Cardiac muscle cell (in vitro differentiated cells and primary cell): ENCODE results near the gene MPPED2. TPM values are rescaled to one million over a fixed set of nuclear protein-coding genes. Genes with fewer than 3 reads are reported as not detected.

Source experiments
- DNase-seq, 2 donors: peaks; one replicate each; pipeline versions ENCODE4 v3.0.0 to v3.0.0-alpha.2; 2010 to 2017; ENCODE audit warnings: low read depth in 1 of 2, low spot score in 1 of 2
- H3K27ac ChIP-seq: fragments of 200-600 bp; sonication (generic); 2 replicates; pipeline ENCODE4 v1.5.1; 2016
- H3K27me3 ChIP-seq: fragments of 200-600 bp; sonication (generic); 2 replicates; pipeline ENCODE4 v1.6.0; 2016; ENCODE audit warnings: control low read depth
- H3K36me3 ChIP-seq: fragments of 200-600 bp; sonication (generic); 2 replicates; pipeline ENCODE4 v1.5.1; 2016; ENCODE audit warnings: control low read depth
- H3K4me1 ChIP-seq: fragments of 200-600 bp; sonication (generic); 2 replicates; pipeline ENCODE4 v1.8.1; 2017; ENCODE audit warnings: low read depth, mild to moderate bottlenecking, mixed run types
- H3K4me3 ChIP-seq: fragments of 200-600 bp; sonication (generic); 2 replicates; pipeline ENCODE4 v1.5.1; 2016; ENCODE audit warnings: mild to moderate bottlenecking
- H3K9me3 ChIP-seq: fragments of 200-600 bp; sonication (generic); 2 replicates; pipeline ENCODE4 v1.5.1; 2017; ENCODE audit warnings: low read depth, mild to moderate bottlenecking, control low read depth
- polyA plus RNA-seq: library from polyadenylated mRNA; unstranded; fragments of >200 nt; fragmentation: Nextera tagmentation; extraction: Ambion mirVana; gene quantifications from 2 replicates; pipeline ENCODE4 v1.2.1, GENCODE V29; 2016
- total RNA-seq: library from RNA; depleted of rRNA; stranded (reverse); fragments of >200 nt; gene quantifications from 2 replicates; pipeline ENCODE4 v1.2.3, GENCODE V29; 2016
- TF ChIP-seq, protein P1 (sequence below): IDR thresholded peaks from 2 replicates; pipeline ENCODE4 v1.5.1; 2012; ENCODE audit warnings: low read depth, mild to moderate bottlenecking, low read length

The MPPED2 gene
- total and polyA plus RNA-seq, 2 experiments from 2014 or later: 32.5 to 54.4 TPM

DNA sequence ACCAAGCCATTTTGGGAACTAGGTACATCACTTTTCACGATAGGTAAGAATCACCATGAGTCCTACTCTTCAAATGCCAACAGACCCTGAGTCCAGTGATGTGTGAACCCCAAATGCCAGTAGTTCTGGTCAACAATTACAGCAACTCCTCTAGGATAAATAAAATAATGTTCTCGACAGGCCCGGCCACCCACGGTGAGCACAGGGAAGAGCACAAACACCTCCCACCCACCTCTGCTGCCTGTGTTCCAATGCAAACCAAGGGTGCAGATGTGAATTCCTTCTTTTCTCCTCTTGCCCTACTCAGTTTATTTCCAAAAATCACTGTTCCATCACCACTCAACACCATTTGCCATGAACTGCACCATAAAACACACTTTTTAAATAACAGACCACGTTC, 33.3 kb downstream of the MPPED2 start:
- no peak for DNase-seq
- TF ChIP-seq, protein P1, sequence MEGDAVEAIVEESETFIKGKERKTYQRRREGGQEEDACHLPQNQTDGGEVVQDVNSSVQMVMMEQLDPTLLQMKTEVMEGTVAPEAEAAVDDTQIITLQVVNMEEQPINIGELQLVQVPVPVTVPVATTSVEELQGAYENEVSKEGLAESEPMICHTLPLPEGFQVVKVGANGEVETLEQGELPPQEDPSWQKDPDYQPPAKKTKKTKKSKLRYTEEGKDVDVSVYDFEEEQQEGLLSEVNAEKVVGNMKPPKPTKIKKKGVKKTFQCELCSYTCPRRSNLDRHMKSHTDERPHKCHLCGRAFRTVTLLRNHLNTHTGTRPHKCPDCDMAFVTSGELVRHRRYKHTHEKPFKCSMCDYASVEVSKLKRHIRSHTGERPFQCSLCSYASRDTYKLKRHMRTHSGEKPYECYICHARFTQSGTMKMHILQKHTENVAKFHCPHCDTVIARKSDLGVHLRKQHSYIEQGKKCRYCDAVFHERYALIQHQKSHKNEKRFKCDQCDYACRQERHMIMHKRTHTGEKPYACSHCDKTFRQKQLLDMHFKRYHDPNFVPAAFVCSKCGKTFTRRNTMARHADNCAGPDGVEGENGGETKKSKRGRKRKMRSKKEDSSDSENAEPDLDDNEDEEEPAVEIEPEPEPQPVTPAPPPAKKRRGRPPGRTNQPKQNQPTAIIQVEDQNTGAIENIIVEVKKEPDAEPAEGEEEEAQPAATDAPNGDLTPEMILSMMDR: no peak

DNA sequence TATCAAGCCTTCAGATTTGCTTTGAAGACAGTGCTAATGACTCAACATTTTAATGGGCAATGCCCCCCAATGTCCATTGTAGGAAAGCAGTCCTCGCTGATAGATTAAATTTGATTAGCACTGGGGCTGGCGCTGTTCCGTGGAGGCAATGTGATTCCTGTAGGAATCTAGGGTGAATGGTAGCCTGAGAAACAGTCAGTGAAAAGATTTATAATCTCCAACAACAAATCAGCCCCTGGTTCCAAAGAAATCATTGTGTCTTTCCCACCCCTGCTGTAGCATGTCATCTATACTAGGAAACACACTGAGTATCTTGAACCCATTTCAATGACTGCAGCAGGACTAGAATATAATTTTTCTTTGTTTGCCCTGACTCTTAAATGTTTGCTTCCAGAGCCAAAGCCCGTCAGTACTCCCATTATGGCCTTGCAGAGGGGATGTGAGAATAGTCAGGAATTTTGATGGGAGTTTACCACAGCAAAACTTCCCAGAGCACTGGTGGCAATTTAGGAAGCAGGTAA, 36.1 kb downstream of the MPPED2 start:
- TF ChIP-seq, protein P1: no peak
- no peak for DNase-seq
- H3K9me3 ChIP-seq: no peaks in the 10 kb centered on the region
- H3K4me1 ChIP-seq: peaks cover 18% of the 10 kb centered on the region
- peak overlapping the region; percentile 35 for H3K27ac ChIP-seq
- no peaks in the 10 kb centered on the region for H3K27me3 ChIP-seq
- no peaks in the 10 kb centered on the region for H3K36me3 ChIP-seq
- H3K4me3 ChIP-seq: no peak overlapping the region

More for the DNA sequence above, 33.3 kb downstream of the MPPED2 start:
- Histone ChIP-seq H3K36me3 (no peaks in the 10 kb centered on the region), H3K4me3 (no peak overlapping the region), H3K9me3 (no peaks in the 10 kb centered on the region), H3K27ac (no peak overlapping the region), H3K27me3 (no peaks in the 10 kb centered on the region), H3K4me1 (peaks cover 18% of the 10 kb centered on the region)

DNA sequence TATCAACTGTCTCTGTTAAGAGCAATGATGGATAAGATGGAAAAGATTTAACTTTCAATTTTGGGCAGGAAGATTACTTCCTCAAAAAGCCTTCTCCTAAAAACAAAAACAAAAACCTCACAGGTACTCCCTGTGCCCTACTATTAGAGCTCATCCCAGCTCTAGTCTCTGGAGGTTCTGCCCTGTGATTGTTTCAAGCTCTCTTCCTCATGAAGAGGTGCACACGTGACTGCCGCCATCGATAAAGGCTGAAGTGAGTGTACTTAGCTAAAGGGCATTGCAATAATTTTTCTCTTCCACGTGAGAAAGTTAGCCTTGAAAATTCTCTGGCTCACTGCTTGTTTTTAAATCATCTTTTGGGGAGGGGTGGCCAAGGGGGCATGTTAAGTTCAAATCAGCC, 36.6 kb downstream of the MPPED2 start:
- H3K4me1 ChIP-seq: peaks cover 18% of the 10 kb centered on the region

DNA sequence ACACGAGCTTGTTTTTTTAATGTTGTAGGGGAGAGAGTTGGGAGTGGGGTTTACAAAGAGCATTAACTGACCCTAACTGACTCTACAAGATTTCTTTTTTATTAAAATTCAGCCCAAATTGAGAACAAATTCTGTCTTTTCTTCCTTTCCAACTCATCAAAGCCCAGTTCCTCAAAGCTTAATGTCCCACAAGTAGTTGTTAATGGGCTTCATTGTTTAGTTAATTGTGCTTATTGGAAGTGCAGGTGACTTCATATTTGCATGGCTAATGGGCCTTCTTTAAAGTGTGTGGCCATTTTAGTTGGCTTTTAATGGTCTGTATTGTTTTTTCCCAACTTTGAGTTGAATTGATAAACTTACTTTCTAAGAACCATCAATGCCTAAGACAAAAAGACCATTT, 39.8 kb downstream of the MPPED2 start:
- peaks cover 13% of the 10 kb centered on the region for H3K4me1 ChIP-seq
- no peak for DNase-seq
- TF ChIP-seq, protein P1: no peak
- H3K27me3 ChIP-seq: no peaks in the 10 kb centered on the region
- no peak overlapping the region for H3K27ac ChIP-seq
- no peaks in the 10 kb centered on the region for H3K9me3 ChIP-seq
- no peaks in the 10 kb centered on the region for H3K36me3 ChIP-seq
- no peak overlapping the region for H3K4me3 ChIP-seq

More for the DNA sequence above, 36.6 kb downstream of the MPPED2 start:
- Histone ChIP-seq H3K27ac (no peak overlapping the region), H3K9me3 (no peaks in the 10 kb centered on the region), H3K27me3 (no peaks in the 10 kb centered on the region), H3K36me3 (no peaks in the 10 kb centered on the region), H3K4me3 (no peak overlapping the region)
- TF ChIP-seq, protein P1: no peak
- no peak for DNase-seq

DNA sequence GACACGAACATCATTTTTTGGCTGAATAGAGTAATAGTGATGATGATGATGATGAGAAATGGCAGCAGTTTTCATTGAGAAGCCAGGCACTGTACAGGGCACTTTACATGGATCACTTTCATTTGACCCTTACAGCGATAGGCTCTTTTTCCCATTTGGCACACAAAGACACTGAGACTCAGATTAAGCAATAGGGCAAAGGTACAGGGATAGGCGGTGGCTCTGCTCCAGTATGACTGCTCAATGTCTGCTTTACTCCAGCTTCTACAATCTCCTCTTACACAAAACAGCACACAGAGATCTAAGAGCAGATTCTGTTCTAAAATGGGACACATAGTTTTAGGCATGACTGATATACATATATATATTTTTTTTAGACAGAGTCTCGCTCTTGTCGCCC, 40.6 kb downstream of the MPPED2 start:
- Histone ChIP-seq H3K4me3 (no peak overlapping the region), H3K4me1 (peaks cover 12% of the 10 kb centered on the region), H3K27me3 (no peaks in the 10 kb centered on the region), H3K36me3 (no peaks in the 10 kb centered on the region), H3K9me3 (no peaks in the 10 kb centered on the region), H3K27ac (no peak overlapping the region)
- DNase-seq: no peak
- TF ChIP-seq, protein P1: no peak

DNA sequence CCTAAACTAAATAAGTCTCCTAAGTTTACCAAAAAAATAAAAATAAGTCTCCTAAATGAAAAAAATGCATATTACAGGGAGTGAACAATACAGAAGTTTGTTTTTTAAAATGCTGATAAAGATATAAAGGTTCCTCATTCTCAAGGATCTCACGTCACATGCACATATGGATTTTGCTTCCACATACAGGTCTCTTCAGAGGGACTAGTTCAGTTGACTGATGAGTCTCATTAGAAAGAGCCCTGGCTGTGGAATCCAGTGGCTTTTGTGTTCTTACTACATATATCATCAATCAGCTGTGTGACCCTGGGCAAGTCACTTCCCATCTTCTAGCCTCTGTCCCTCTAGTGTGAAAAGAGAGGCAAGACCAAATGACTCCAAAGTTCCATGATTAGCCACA, 43.1 kb downstream of the MPPED2 start:
- H3K36me3 ChIP-seq: no peaks in the 10 kb centered on the region
- DNase-seq: no peak
- no peak overlapping the region for H3K27ac ChIP-seq
- H3K9me3 ChIP-seq: no peaks in the 10 kb centered on the region
- TF ChIP-seq, protein P1: no peak
- H3K4me3 ChIP-seq: no peak overlapping the region
- no peaks in the 10 kb centered on the region for H3K27me3 ChIP-seq
- H3K4me1 ChIP-seq: peaks cover 8% of the 10 kb centered on the region
